Cardiac ventricle fibroblast (primary cell): Measurements from ENCODE around the gene PPP4R1. TPM values are rescaled to one million over a fixed set of nuclear protein-coding genes. Genes with fewer than 3 reads are reported as not detected.

Experiments used
- total RNA-seq: library from RNA; depleted of rRNA; stranded (reverse); fragments of >200 nt; gene quantifications from 2 replicates; pipeline ENCODE4 v1.2.3, GENCODE V29; 2015

Gene PPP4R1, protein sequence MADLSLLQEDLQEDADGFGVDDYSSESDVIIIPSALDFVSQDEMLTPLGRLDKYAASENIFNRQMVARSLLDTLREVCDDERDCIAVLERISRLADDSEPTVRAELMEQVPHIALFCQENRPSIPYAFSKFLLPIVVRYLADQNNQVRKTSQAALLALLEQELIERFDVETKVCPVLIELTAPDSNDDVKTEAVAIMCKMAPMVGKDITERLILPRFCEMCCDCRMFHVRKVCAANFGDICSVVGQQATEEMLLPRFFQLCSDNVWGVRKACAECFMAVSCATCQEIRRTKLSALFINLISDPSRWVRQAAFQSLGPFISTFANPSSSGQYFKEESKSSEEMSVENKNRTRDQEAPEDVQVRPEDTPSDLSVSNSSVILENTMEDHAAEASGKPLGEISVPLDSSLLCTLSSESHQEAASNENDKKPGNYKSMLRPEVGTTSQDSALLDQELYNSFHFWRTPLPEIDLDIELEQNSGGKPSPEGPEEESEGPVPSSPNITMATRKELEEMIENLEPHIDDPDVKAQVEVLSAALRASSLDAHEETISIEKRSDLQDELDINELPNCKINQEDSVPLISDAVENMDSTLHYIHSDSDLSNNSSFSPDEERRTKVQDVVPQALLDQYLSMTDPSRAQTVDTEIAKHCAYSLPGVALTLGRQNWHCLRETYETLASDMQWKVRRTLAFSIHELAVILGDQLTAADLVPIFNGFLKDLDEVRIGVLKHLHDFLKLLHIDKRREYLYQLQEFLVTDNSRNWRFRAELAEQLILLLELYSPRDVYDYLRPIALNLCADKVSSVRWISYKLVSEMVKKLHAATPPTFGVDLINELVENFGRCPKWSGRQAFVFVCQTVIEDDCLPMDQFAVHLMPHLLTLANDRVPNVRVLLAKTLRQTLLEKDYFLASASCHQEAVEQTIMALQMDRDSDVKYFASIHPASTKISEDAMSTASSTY
- total RNA-seq, result 34.3 and 39.3 TPM in 2 replicates

DNA sequence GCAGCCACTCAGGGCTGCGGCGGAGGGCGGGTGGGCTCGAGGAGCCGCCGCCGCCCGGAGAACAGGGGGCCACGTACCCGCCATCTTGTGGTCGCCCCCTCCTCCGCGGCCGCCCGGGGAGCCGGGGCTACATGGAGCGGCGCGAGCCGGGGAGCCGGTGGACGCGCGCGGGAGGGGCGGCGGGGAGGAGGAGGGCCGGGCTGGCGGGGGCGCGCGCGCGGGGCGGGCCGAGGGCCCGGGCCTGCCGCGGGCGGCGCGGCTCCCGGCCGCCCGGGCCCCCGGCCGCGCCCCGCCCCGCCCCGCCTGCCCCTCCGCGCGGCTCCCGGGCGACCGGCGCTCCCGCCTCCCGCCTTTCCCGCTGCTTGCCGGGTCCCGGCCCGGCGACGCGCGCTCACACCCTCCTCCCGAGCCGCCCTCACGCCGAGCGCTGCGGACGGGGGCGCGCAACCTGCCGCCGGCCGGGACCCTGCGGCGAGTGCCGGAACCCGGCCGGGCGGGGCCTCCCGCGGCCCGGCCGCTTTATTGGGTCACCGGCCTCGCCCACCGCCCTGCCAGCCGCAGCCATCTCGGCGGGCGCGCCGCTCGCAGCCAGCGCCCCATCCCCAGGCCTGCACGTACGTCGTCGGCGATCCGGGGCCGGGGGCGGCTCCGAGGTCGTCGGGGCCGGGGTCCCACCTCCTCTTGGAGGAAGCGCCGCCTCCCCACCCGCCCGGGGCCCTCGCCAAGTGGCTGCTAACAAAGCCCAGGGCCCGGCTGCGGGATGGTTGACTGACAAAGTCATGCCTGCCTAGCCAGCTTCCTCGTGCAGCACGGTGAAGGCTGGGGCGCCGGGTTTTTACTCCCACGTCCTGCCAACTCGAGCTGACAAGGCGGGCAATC, at the start of gene PPP4R1:
TSS of gene PPP4R1 (minus strand) at position 159 of the 879 bp plus-strand sequence. CDS start at position 84, 75 bp downstream.

Other genes starting within 250 kb of the PPP4R1 start
- 47.2 and 57.8 TPM in 2 replicates for gene RALBP1, start 139.0 kb downstream of the PPP4R1 start, total RNA-seq
- 45.5 and 52.7 TPM in 2 replicates for gene RAB31, start 93.7 kb upstream of the PPP4R1 start, total RNA-seq